Measurements from ENCODE around the gene STARD9. TPM values are rescaled to one million over a fixed set of nuclear protein-coding genes. Genes with fewer than 3 reads are reported as not detected.
"Not testable (repeated sequence)": the region's sequence is repeated elsewhere in the genome, so short reads cannot be mapped to it uniquely, and the experiment has no call there.

STARD9 gene
- total RNA-seq, 1 experiment from 2014 or later = 15.2 TPM

DNA sequence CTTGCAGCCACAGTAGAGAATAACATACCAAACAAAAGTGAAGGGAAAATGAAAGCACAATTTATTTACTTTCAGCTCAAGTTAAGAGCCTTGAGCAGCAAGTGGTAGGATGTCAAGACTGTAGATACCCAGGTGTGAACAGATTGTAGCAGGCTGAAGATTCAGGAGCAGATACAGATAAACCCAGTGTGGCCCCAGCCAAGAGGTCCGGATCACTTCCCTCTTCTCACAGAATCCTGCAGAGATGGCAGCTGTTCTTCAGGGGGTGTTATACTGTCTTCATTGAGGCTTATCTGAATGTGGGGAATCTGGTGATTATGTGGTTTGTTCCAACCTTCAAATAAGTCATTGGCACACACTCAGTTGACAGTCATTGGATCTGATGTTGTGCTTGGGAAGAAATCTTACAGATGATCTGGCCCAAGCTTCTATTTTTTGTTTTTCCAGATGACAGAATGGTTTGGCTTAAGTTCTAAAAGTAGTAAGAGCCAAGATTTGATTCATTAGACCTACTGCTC, 2.2 kb downstream of the STARD9 start:
- peak; percentile 42 to 73 for DNase-seq
- Histone ChIP-seq H3K36me3 (no peaks in the 10 kb centered on the region; the same call in 1 of the 2 replicates), H3K4me3 (no peak overlapping the region), H3K27ac (no peak overlapping the region), H3K9me3 (replicated peaks) (no peaks in the 10 kb centered on the region), H3K4me1 (peaks cover 15% of the 10 kb centered on the region), H3K27me3 (no peaks in the 10 kb centered on the region)

DNA sequence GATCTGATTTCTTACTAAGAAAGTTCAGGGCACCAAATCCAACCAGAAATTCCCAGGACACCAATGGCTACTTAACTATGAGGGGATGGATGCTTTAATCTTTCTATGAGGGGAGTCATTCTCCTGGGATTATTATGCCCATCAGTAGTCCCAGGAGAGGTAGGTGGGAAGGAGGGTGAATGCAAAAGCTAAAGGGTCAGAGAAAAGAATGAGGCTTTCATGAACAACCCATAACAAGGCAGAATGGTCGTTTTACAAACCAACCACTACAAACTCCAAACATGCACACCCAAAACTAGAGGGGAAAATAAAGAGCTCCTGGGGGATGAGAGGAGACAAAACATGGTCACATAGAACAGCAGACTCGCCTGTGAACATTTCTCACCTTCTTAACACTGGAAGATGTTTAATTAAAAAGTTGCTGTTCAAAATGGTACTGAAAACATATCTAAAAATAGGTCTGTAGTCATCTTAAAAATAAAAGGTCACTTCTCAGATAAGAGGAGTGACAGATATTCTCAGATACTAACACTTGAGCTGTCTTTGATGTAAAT, 3.7 kb downstream of the STARD9 start:
- no peak overlapping the region for H3K27ac ChIP-seq
- no peak for DNase-seq
- no peaks in the 10 kb centered on the region; the same call in 1 of the 2 replicates for H3K36me3 ChIP-seq
- H3K9me3 ChIP-seq (replicated peaks) = no peaks in the 10 kb centered on the region
- H3K27me3 ChIP-seq = no peaks in the 10 kb centered on the region
- H3K4me1 ChIP-seq = peaks cover 19% of the 10 kb centered on the region
- H3K4me3 ChIP-seq = no peak overlapping the region

GRCh38 chr15:42581272-42581730, 5.9 kb downstream of the STARD9 start:
- peaks cover 23% of the 10 kb centered on the region for H3K4me1 ChIP-seq
- DNase-seq = no peak
- H3K4me3 ChIP-seq = no peak overlapping the region
- no peak overlapping the region for H3K27ac ChIP-seq
- H3K36me3 ChIP-seq = peaks cover 10% of the 10 kb centered on the region; the same call in 1 of the 2 replicates
- H3K9me3 ChIP-seq (replicated peaks) = no peaks in the 10 kb centered on the region; the same call in 1 of the 2 replicates
- no peaks in the 10 kb centered on the region for H3K27me3 ChIP-seq

DNA sequence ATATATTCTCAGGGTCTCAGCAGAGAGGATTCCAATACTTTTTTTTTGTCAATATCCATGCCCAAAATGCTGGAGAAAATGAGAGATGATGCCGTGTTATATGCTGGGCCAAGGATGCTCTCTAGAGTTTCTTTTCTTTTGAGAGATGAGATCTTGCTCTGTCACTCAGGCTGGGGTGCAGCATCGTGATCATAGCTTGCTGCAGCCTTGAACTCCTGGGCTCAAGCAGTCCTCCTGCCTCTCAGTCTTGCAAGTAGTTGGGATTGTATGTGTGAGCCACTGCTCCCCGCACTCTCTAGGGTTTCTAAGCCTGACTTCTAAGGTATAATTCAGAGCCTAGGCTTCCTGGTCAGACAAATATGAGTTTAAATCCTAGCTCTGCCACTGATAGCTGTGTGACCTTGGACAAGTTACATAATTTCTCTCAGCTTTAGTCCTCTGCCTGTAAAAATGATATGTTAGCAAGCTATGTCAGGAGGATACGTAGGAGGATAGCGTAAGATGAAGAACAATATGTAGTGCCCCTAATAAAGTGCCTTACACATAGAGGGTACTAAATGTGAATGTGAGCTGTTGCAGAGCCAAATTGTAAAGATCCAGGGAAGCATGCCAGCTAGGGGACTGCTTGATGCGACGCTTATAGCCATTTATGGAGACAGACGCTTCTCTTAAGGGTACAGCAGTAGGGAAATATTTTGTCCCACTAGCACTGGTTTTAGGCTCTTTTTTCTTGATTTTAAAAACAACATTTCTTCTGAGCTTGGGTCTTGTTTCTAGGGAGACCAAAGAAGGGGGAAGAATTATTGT, 7.4 kb downstream of the STARD9 start:
- no peak for DNase-seq
- Histone ChIP-seq H3K27ac (no peak overlapping the region), H3K27me3 (no peaks in the 10 kb centered on the region), H3K9me3 (replicated peaks) (no peaks in the 10 kb centered on the region; the same call in 1 of the 2 replicates), H3K4me3 (no peak overlapping the region), H3K4me1 (peaks cover 16% of the 10 kb centered on the region), H3K36me3 (peaks cover 17% of the 10 kb centered on the region; the same call in 1 of the 2 replicates)

DNA sequence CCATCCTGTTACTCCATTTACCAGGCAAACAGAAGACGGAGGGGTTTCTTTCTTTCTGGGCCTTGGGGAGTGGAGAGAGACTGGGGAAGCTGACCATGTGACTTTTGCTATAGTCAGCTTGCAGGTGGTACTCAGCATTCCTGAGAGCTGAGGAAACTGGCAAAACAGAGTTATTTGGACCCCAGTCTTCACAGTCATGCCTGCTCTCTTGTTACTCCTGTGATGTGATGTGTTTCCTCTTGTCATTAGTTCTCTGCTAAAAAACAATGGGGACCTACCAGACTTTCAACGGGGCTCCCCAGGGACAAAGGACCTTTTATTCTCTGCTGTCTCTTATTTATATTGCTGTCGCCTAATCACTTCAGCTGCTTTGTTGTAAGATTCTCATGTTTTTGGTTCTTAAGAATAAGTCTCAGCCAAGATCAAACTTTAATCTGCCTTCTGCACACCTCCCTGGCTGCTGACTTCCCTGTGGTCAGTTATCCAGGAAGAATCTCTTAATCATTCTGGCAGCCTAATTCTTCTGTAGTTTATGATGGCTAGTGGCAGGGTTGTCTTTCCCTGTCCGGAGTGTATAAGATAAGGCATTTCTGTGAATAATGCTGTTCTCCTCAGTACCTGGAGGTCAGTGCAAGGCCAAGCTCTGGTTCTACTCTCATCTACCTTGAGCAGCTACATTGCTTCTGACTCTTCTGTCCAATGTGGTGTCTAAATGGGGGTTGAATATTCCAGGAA, 8.8 kb downstream of the STARD9 start:
- Histone ChIP-seq H3K27ac (peak overlapping the region; percentile 4; the same call in 1 of the 2 replicates), H3K4me3 (no peak overlapping the region), H3K9me3 (replicated peaks) (no peaks in the 10 kb centered on the region; the same call in 1 of the 2 replicates), H3K36me3 (peaks cover 20% of the 10 kb centered on the region), H3K4me1 (peaks cover 12% of the 10 kb centered on the region), H3K27me3 (no peaks in the 10 kb centered on the region)
- peak; percentile 28 to 54 for DNase-seq

DNA sequence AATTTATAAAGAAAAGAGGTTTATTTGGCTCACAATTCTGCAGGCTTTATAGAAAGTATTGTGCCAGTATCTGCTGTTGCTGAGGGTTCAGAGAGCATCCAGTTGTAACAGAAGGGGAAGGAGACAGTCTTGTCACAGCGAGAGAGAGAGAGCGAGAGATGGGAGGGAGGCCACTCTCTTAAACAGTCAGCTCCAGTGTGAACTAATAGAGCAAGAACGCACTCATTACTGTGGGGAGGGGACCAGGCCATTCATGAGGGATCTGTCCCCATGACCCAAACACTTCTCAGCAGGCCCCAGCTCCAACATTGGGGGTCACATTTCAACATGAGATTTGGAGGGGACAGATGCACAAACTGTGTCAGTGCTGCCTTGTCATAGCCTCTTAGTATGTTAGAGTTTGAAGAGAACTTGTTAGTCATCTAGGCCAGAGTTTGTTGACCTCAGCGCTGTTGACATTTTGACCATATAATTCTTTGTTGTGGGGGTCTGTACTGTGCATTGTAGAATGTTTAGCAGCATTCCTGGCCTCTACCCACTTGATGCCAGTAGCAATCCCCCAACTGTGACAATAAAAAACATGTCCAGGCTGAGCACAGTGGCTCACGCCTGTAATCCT, 15.3 kb downstream of the STARD9 start:
- Histone ChIP-seq H3K4me3 (no peak overlapping the region), H3K27me3 (no peaks in the 10 kb centered on the region), H3K36me3 (peaks cover 27% of the 10 kb centered on the region), H3K27ac (no peak overlapping the region), H3K4me1 (no peaks in the 10 kb centered on the region), H3K9me3 (replicated peaks) (no peaks in the 10 kb centered on the region)
- DNase-seq = no peak

DNA sequence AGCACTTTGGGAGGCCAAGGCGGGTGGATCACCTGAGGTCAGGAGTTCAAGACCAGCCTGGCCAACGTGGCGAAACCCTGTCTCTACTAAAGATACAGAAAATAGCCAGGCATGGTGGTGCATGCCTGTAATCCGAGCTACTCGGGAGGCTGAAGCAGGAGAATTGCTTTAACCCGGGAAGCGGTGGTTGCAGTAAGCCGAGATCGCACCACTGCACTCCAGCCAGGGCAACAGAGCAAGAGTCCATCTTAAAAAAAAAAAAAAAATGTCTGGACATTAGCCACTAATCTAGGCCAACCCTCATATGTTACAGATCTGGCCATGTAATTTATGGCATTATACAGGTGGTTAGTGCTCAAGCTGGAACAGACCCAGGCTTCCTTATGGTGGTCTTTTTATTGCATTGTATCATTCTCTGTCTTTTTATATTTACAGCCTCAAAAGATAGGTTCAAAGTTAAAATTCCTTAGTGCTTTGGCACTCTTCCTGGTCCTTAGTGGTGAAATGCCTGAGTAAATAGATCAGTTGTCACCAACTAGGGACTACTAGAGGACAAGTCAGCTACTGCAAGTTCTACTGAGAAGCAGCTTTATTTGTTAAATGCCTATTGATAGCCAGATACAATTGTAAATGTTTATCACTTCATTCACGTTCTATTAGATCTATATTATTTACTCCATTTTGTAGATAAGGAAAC, 16.0 kb downstream of the STARD9 start:
- DNase-seq = peak in 1 of 2 experiments; percentile 32
- Histone ChIP-seq H3K9me3 (replicated peaks) (no peaks in the 10 kb centered on the region), H3K4me1 (peaks cover 6% of the 10 kb centered on the region), H3K36me3 (peaks cover 20% of the 10 kb centered on the region), H3K27me3 (no peaks in the 10 kb centered on the region), H3K27ac (no peak overlapping the region), H3K4me3 (no peak overlapping the region)

DNA sequence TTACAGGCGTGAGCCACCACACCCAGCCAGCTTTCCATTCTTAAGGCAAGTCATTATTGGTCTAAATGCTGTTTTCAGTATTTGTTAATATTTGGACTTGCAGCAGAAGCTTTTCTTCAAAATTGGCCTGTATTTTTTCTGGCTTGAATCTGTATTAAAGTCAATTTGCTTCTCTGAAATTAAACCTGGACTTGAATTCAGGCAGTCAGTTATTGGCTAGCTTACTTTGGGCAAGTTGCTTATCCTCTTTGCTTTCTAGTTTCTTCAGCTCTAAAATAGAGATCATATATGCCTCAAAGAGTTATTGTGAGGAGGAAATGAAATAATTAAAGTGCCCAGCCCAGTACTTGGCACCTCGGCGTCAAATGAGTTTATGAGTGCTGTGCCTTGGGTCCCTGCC, 17.3 kb downstream of the STARD9 start:
- no peak for DNase-seq
- no peak overlapping the region for H3K4me3 ChIP-seq
- no peaks in the 10 kb centered on the region for H3K9me3 ChIP-seq (replicated peaks)
- H3K27ac ChIP-seq = no peak overlapping the region
- no peaks in the 10 kb centered on the region for H3K27me3 ChIP-seq
- peaks cover 9% of the 10 kb centered on the region for H3K4me1 ChIP-seq
- H3K36me3 ChIP-seq = peaks cover 16% of the 10 kb centered on the region

DNA sequence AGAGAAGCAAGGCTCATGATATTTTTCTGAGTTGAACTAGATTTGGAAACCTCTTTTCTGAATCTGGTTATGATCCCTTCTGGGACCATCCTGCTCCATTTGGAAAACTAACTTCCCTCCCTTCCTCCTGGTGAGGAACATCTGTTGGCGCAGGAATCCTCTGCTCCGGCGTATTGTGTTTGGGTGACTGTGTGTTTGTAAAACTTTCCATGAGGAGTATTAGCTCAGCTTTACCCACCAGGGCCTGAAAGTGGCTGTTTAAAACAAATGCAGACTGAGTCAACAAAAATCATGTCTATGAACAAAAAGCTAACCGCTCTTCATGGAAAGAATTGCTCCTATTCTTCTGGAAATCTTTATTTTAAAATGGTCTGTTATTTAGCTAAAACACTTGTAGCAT, 17.7 kb downstream of the STARD9 start:
- H3K36me3 ChIP-seq = peaks cover 16% of the 10 kb centered on the region

DNA sequence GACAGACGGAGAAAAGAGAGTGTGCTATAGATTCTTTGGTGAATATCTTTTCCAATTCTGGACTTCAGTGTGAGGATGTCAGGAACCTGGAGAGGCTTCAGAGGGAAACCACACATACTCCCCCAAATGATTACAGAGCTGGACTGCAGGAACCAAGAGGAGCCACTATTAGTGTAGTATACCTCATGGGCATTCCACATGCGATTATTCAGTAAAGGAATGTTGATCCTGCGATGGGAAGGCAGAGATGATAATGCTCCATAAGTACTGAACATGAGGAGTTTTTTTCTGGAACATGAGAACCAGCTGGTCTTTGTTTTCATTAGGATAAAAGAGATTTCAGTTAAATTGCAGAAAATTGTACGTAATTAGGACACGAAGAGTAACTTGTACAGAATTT, 18.7 kb downstream of the STARD9 start:
- no peaks in the 10 kb centered on the region for H3K9me3 ChIP-seq (replicated peaks)
- peaks cover 14% of the 10 kb centered on the region for H3K36me3 ChIP-seq
- H3K4me3 ChIP-seq = no peak overlapping the region
- no peaks in the 10 kb centered on the region for H3K27me3 ChIP-seq
- H3K27ac ChIP-seq = no peak overlapping the region
- DNase-seq = no peak
- peaks cover 9% of the 10 kb centered on the region for H3K4me1 ChIP-seq

More for the DNA sequence above, 17.7 kb downstream of the STARD9 start:
- DNase-seq = no peak
- Histone ChIP-seq H3K4me1 (peaks cover 9% of the 10 kb centered on the region), H3K27ac (no peak overlapping the region), H3K4me3 (no peak overlapping the region), H3K27me3 (no peaks in the 10 kb centered on the region), H3K9me3 (replicated peaks) (no peaks in the 10 kb centered on the region)

DNA sequence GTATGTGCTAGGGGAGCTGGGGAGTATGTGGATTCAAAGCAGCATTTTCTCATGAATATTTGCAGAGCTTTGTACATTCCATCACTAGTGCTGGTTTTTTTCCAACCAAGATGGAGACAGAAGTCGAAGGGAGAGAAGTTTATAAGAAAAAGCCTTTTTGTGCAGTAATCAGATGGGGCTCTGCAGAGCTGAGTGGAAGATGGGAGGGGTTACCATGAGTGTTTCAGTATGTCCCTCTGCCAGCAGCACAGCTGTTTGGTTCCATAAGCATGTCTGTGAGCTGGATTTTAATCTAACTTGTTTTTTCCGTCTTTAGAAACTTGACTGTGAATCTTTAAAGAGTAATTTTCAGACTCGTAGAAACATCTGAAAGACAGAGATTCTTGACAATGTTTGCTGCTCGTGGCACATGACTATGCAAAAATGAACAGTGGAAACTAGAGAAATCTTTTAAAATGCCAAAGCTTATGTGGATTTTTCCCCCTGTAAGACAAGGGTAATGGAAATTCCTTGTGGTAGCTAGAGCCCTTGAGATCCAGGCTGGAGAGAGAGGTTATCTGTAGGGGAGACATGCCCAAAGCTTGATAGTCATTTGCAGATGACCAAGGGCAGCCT, 20.3 kb downstream of the STARD9 start:
- peaks cover 9% of the 10 kb centered on the region for H3K4me1 ChIP-seq
- H3K27me3 ChIP-seq = no peaks in the 10 kb centered on the region
- no peak overlapping the region for H3K4me3 ChIP-seq

DNA sequence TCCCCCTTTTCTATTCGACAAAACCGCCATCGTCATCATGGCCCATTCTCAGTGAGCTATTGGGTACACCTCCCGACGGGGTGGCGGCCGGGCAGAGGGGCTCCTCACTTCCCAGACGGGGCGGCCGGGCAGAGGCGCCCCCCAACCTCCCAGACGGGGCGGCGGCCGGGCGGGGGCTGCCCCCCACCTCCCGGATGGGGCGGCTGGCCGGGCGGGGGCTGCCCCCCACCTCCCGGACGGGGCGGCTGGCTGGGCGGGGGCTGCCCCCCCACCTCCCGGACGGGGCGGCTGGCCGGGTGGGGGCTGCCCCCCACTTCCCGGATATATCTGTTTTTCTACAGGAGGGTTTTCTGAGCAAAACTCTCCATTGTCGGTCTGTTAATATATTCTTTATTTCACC, 25.9 kb downstream of the STARD9 start:
- not testable (repeated sequence) for H3K9me3 ChIP-seq (replicated peaks); H3K4me1 ChIP-seq; H3K27ac ChIP-seq; H3K27me3 ChIP-seq; H3K4me3 ChIP-seq; DNase-seq
- H3K36me3 ChIP-seq = peaks cover 29% of the 10 kb centered on the region

More for the DNA sequence above, 20.3 kb downstream of the STARD9 start:
- H3K36me3 ChIP-seq = peaks cover 20% of the 10 kb centered on the region
- peak overlapping the region; percentile 21; the same call in 1 of the 2 replicates for H3K27ac ChIP-seq
- H3K9me3 ChIP-seq (replicated peaks) = no peaks in the 10 kb centered on the region; the same call in 1 of the 2 replicates
- peak in 1 of 2 experiments; percentile 39 for DNase-seq

GRCh38 chr15:42602501-42602900, 27.1 kb downstream of the STARD9 start:
- Histone ChIP-seq H3K27ac (no peak overlapping the region), H3K4me3 (no peak overlapping the region), H3K4me1 (no peaks in the 10 kb centered on the region), H3K9me3 (replicated peaks) (no peaks in the 10 kb centered on the region; the same call in 1 of the 2 replicates), H3K36me3 (peaks cover 27% of the 10 kb centered on the region), H3K27me3 (no peaks in the 10 kb centered on the region)
- DNase-seq = no peak
